ENCODE data around the gene APH1B.
A peak's percentile ranks its signal among the peaks of the same experiment; 100 is the strongest.

Gene APH1B

GRCh38 chr15:63277893-63278456 lies 570 bp downstream of the APH1B start:
- Histone ChIP-seq H3K4me3 (ENCODE audit: low read depth in 1 of 2, low read length in 1 of 2) (peak overlapping the region; percentile 73 to 90), H3K4me1 (ENCODE audit: control insufficient read depth in 1 of 2, insufficient read depth in 1 of 2, low read depth in 1 of 2, low read length in 1 of 2) (peaks cover 46 to 52% of the 10 kb centered on the region in 2 experiments), H3K27me3 (no peaks in the 10 kb centered on the region), H3K36me3 (peaks cover 12% of the 10 kb centered on the region), H3K9me3 (no peaks in the 10 kb centered on the region), H3K27ac (peak overlapping the region; percentile 81)
- no peak for TF ChIP-seq CTCF (IDR thresholded peaks at IDR 0.05)

GRCh38 chr15:63283126-63283525 lies 5.7 kb downstream of the APH1B start:
- Histone ChIP-seq H3K36me3 (peaks cover 35% of the 10 kb centered on the region), H3K9me3 (no peaks in the 10 kb centered on the region), H3K4me3 (ENCODE audit: low read depth in 1 of 2, low read length in 1 of 2) (peak overlapping the region; percentile 35 to 41), H3K27me3 (no peaks in the 10 kb centered on the region), H3K27ac (peak overlapping the region; percentile 90), H3K4me1 (ENCODE audit: control insufficient read depth in 1 of 2, insufficient read depth in 1 of 2, low read depth in 1 of 2, low read length in 1 of 2) (peaks cover 45 to 48% of the 10 kb centered on the region in 2 experiments)
- no peak for TF ChIP-seq CTCF (IDR thresholded peaks at IDR 0.05)

GRCh38 chr15:63284335-63284734 lies 6.9 kb downstream of the APH1B start:
- TF ChIP-seq CTCF (IDR thresholded peaks at IDR 0.05) = no peak
- Histone ChIP-seq H3K27me3 (no peaks in the 10 kb centered on the region), H3K36me3 (peaks cover 39% of the 10 kb centered on the region), H3K4me1 (ENCODE audit: control insufficient read depth in 1 of 2, insufficient read depth in 1 of 2, low read depth in 1 of 2, low read length in 1 of 2) (peaks cover 37 to 46% of the 10 kb centered on the region in 2 experiments), H3K4me3 (ENCODE audit: low read depth in 1 of 2, low read length in 1 of 2) (no peak overlapping the region), H3K27ac (peak overlapping the region; percentile 90), H3K9me3 (no peaks in the 10 kb centered on the region)

- Histone ChIP-seq H3K27ac (no peak overlapping the region), H3K4me1 (ENCODE audit: control insufficient read depth in 1 of 2, insufficient read depth in 1 of 2, low read depth in 1 of 2, low read length in 1 of 2) (peaks cover 24 to 32% of the 10 kb centered on the region in 2 experiments), H3K4me3 (ENCODE audit: low read depth in 1 of 2, low read length in 1 of 2) (no peak overlapping the region), H3K9me3 (no peaks in the 10 kb centered on the region), H3K36me3 (peaks cover 27% of the 10 kb centered on the region), H3K27me3 (no peaks in the 10 kb centered on the region)
- no peak for TF ChIP-seq CTCF (IDR thresholded peaks at IDR 0.05)
These were observed 9.7 kb downstream of the APH1B start for GRCh38 chr15:63287109-63287508.

- Histone ChIP-seq H3K27me3 (no peaks in the 10 kb centered on the region), H3K4me1 (ENCODE audit: control insufficient read depth in 1 of 2, insufficient read depth in 1 of 2, low read depth in 1 of 2, low read length in 1 of 2) (peaks cover 11 to 19% of the 10 kb centered on the region in 2 experiments), H3K27ac (no peak overlapping the region), H3K9me3 (no peaks in the 10 kb centered on the region), H3K4me3 (ENCODE audit: low read depth in 1 of 2, low read length in 1 of 2) (no peak overlapping the region), H3K36me3 (peaks cover 27% of the 10 kb centered on the region)
- no peak for TF ChIP-seq CTCF (IDR thresholded peaks at IDR 0.05)
These were observed 10.9 kb downstream of the APH1B start for GRCh38 chr15:63288342-63288741.
